ENCODE data around the gene COQ6.
A peak's percentile ranks its signal among the peaks of the same experiment; 100 is the strongest.
"Not testable (repeated sequence)": the region's sequence is repeated elsewhere in the genome, so short reads cannot be mapped to it uniquely, and the experiment has no call there.

COQ6 gene

DNA sequence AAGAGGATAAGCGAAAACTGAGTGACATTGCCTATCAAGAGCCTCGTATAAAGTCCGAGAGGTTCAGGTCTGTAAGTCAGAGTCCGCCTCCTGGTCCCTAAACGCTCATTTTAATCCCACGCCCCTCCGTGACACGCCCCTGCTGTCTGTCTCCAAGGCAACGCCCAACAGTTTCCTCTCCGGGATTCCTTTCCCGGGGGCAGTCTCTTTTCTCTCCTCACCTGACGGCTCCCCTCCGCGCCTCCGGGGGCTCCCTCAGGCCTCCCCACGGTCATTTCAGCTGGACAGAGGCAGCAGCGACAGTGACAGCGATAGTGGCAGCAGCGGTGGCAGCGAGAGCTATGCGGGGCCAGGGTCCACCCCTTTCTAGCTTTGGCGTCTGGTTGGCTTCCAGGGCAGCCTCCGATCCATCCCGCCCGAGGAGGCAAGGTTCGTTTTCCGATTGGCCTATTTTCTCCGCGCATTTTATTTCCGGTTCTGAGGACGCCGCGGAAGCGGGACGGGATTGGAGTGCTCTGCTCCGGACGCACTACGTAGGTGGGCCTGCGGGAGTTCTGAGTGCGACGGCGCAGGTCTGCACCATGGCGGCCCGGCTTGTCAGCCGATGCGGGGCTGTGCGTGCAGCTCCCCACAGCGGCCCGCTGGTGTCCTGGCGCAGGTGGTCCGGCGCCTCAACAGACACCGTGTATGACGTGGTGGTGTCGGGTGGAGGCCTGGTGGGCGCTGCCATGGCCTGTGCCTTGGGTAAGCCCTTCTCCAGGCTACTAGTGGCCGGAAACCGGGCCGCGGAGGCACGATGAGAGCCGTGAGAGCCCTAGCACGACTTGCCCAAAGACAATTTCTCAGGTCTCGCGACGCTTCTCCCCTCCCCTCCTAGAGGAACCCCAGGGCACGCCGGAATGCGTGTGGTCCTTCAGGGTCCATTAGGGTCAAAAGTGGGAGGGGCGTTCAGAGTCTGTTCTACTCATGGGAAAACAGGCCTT lies at the start of gene COQ6, which contains the start of gene FAM161B:
COQ6 (plus strand) TSS at position 551 of the 983 bp plus-strand sequence; CDS start at position 582, 31 bp downstream.
FAM161B (minus strand) TSS at position 343 of the 983 bp plus-strand sequence; CDS start at position 275, 68 bp downstream.
- DNase-seq (ENCODE audit: low read depth): peak; percentile 96
- TF ChIP-seq, protein P1, sequence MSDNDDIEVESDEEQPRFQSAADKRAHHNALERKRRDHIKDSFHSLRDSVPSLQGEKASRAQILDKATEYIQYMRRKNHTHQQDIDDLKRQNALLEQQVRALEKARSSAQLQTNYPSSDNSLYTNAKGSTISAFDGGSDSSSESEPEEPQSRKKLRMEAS (IDR thresholded peaks at IDR 0.05; ENCODE audit: low read depth, low read length): peak; percentile 23
- TF ChIP-seq, protein P2, sequence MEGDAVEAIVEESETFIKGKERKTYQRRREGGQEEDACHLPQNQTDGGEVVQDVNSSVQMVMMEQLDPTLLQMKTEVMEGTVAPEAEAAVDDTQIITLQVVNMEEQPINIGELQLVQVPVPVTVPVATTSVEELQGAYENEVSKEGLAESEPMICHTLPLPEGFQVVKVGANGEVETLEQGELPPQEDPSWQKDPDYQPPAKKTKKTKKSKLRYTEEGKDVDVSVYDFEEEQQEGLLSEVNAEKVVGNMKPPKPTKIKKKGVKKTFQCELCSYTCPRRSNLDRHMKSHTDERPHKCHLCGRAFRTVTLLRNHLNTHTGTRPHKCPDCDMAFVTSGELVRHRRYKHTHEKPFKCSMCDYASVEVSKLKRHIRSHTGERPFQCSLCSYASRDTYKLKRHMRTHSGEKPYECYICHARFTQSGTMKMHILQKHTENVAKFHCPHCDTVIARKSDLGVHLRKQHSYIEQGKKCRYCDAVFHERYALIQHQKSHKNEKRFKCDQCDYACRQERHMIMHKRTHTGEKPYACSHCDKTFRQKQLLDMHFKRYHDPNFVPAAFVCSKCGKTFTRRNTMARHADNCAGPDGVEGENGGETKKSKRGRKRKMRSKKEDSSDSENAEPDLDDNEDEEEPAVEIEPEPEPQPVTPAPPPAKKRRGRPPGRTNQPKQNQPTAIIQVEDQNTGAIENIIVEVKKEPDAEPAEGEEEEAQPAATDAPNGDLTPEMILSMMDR (IDR thresholded peaks at IDR 0.05; ENCODE audit: low read depth, low read length): no peak
- no peak; the same call in 1 of the 2 replicates for TF ChIP-seq MYC (IDR thresholded peaks at IDR 0.05; ENCODE audit: low read depth, low read length)
- TF ChIP-seq POLR2A (IDR thresholded peaks at IDR 0.05; ENCODE audit: extremely low read depth, insufficient read length): peak; percentile 75
- H3K4me3 ChIP-seq (ENCODE audit: low read depth, low read length): peak within 1 kb of the TSS; percentile 60

DNA sequence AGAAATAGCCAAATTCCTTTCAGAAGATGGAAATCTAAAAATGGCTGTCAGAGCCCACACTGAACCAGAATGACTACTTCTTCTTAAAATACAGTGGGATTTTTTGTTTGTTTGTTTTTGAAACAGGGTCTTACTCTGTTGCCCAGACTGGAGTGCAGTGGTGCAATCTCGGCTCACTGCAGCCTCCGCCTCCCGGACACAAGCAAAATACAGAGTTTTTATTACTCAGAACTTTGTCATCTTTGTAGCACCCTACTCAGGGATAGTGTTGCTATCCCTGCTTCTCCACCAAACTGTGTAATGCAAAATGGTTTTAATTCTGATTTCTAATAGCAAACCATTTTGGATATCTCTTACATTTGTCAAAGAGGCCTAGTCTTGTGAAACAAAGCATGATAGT lies 47.1 kb upstream of the COQ6 start:
- TF ChIP-seq, protein P1 (IDR thresholded peaks at IDR 0.05; ENCODE audit: low read depth, low read length): no peak
- TF ChIP-seq, protein P2 (IDR thresholded peaks at IDR 0.05; ENCODE audit: low read depth, low read length): no peak
- TF ChIP-seq MYC (IDR thresholded peaks at IDR 0.05; ENCODE audit: low read depth, low read length): no peak
- no peak for TF ChIP-seq POLR2A (IDR thresholded peaks at IDR 0.05; ENCODE audit: extremely low read depth, insufficient read length)
- DNase-seq (ENCODE audit: low read depth): no peak
- H3K4me3 ChIP-seq (ENCODE audit: low read depth, low read length): no peak overlapping the region

DNA sequence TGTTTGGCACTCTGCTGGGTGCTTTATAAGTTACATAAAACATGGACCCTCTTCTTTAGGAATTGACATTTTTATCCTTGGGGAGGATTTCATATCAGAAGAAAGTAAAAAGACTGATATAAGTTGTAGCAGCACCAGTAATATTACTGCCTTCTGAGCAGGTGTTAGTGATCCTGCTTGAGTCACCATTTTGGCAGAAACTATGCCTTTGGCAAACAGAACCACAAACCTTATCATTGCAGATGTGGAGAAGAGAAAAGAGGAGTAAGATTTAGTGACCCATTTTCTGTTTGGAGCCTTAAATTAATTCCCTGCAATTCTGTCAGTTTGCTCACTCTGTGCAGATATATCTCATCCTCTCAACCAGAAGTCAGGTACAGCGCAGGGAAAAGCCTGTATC lies 40.4 kb upstream of the COQ6 start:
- TF ChIP-seq, protein P1 (IDR thresholded peaks at IDR 0.05; ENCODE audit: low read depth, low read length): no peak
- no peak for TF ChIP-seq POLR2A (IDR thresholded peaks at IDR 0.05; ENCODE audit: extremely low read depth, insufficient read length)
- TF ChIP-seq, protein P2 (IDR thresholded peaks at IDR 0.05; ENCODE audit: low read depth, low read length): no peak
- TF ChIP-seq MYC (IDR thresholded peaks at IDR 0.05; ENCODE audit: low read depth, low read length): no peak
- DNase-seq (ENCODE audit: low read depth): no peak
- no peak overlapping the region for H3K4me3 ChIP-seq (ENCODE audit: low read depth, low read length)

DNA sequence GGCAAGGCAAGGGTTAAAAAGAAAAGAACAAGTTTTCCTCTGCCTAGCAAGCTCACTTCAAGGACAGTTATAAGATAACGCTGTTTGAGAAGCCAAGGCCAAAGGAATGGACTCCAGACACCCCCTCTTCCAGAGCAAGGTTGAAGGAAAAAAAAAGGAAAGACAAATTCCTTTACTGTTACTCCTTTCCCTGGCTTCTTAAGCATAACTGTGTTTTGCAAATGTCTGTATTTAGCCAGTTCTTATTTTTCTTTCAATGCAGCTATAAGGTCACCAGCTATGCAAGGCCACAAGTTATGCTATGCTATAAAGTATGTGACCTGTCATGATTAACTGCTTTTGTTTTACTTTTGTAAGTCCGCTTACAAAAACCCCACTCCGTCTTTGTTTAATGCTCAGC lies 36.8 kb upstream of the COQ6 start:
- H3K4me3 ChIP-seq (ENCODE audit: low read depth, low read length): no peak overlapping the region
- DNase-seq (ENCODE audit: low read depth): no peak
- TF ChIP-seq MYC (IDR thresholded peaks at IDR 0.05; ENCODE audit: low read depth, low read length): no peak
- no peak for TF ChIP-seq POLR2A (IDR thresholded peaks at IDR 0.05; ENCODE audit: extremely low read depth, insufficient read length)
- TF ChIP-seq, protein P1 (IDR thresholded peaks at IDR 0.05; ENCODE audit: low read depth, low read length): no peak
- TF ChIP-seq, protein P2 (IDR thresholded peaks at IDR 0.05; ENCODE audit: low read depth, low read length): no peak

DNA sequence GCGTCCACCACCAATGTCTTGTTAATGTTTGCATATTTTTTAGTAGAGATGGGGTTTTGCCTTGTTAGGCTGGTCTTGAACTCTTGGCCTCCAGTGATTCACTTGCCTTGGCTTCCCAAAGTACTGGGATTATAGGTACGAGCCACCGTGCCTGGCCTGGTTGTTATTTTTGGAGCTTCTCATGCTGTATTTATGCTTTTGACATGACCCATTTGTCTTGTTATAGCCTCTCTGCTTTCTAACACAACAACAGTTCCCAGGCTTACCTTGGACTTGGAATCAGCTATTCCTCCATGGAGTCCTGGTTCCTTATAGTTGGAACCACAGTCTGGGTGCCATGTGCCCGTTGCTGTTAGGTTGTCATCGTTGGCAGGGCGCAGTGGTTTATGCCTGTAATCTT lies 33.8 kb upstream of the COQ6 start:
- TF ChIP-seq POLR2A (IDR thresholded peaks at IDR 0.05; ENCODE audit: extremely low read depth, insufficient read length): no peak
- DNase-seq (ENCODE audit: low read depth): no peak
- no peak overlapping the region for H3K4me3 ChIP-seq (ENCODE audit: low read depth, low read length)

DNA sequence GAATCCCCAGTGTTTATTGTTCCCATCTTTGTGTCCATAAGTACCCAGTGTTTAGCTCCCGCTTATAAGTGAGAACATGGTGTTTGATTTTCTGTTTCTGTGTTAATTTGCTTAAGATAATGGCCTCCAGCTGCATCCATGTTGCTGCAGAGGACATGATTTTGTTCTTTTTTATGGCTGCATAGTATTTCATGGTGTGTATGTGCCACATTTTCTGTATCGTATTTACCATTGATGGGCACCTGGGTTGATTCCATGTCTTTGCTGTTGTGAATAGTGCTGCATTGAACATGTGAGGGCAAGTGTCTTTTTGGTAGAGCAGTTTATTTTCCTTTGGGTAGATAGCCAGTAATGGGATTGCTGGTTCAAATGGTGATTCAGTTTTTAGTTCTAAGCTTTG lies 30.6 kb upstream of the COQ6 start:
- DNase-seq (ENCODE audit: low read depth); H3K4me3 ChIP-seq (ENCODE audit: low read depth, low read length): not testable (repeated sequence)

Measured in NB4 (cell line).